GM23338 (cell line): Measurements from ENCODE around the gene TFAP2B. TPM values are rescaled to one million over a fixed set of nuclear protein-coding genes. Genes with fewer than 3 reads are reported as not detected.

ENCODE experiments used
- ATAC-seq: fragments of 200-7000 bp; cut with Tn5 transposase; 3 replicates; pipeline ENCODE4 v1.9.1; 2020
- DNase-seq: peaks from one replicate; pipeline ENCODE4 v3.0.0-alpha.2; 2015; ENCODE audit warnings: low spot score
- H2AFZ ChIP-seq: fragments of 200-600 bp; sonication (generic); 2 replicates; pipeline ENCODE4 v1.8.0; 2016; ENCODE audit warnings: antibody characterized with exemption, mild to moderate bottlenecking, moderate library complexity
- H3F3A ChIP-seq: fragments of 200-600 bp; sonication (generic); replicated peaks from 2 replicates; pipeline ENCODE4 v1.8.0; 2017; ENCODE audit warnings: antibody characterized with exemption, mixed run types, low read depth
- H3K27ac ChIP-seq: fragments of 200-600 bp; sonication (generic); 2 replicates; pipeline ENCODE4 v1.6.1; 2016; ENCODE audit warnings: low read depth
- H3K27me3 ChIP-seq: fragments of 200-600 bp; sonication (generic); 2 replicates; pipeline ENCODE4 v1.8.0; 2016; ENCODE audit warnings: mild to moderate bottlenecking, mixed run types, moderate library complexity; ENCODE audit not compliant: insufficient read depth
- H3K36me3 ChIP-seq: fragments of 200-600 bp; sonication (generic); 2 replicates; pipeline ENCODE4 v1.8.0; 2016; ENCODE audit warnings: mild to moderate bottlenecking; ENCODE audit not compliant: insufficient read depth
- H3K4me1 ChIP-seq: fragments of 200-600 bp; sonication (generic); 2 replicates; pipeline ENCODE4 v1.8.0; 2016; ENCODE audit warnings: mild to moderate bottlenecking, moderate library complexity; ENCODE audit not compliant: insufficient read depth
- H3K4me2 ChIP-seq: fragments of 200-600 bp; sonication (generic); 2 replicates; pipeline ENCODE4 v1.7.1; 2017; ENCODE audit warnings: mixed run types
- H3K4me3 ChIP-seq: fragments of 200-600 bp; sonication (generic); 2 replicates; pipeline ENCODE4 v1.6.1; 2016; ENCODE audit warnings: mixed run types
- H3K79me2 ChIP-seq: fragments of 200-600 bp; sonication (generic); replicated peaks from 2 replicates; pipeline ENCODE4 v1.8.0; 2017; ENCODE audit warnings: mild to moderate bottlenecking; ENCODE audit not compliant: insufficient read depth
- H3K9me2 ChIP-seq: fragments of 200-600 bp; sonication (generic); 2 replicates; pipeline ENCODE4 v1.8.0; 2017; ENCODE audit not compliant: insufficient read depth
- H4K20me1 ChIP-seq: fragments of 200-600 bp; sonication (generic); replicated peaks from 2 replicates; pipeline ENCODE4 v1.8.0; 2017; ENCODE audit warnings: mild to moderate bottlenecking; ENCODE audit not compliant: insufficient read depth
- H3K27ac Mint-ChIP-seq: 2 replicates; pipeline ENCODE4 v1.8.0; 2020; ENCODE audit warnings: inconsistent platforms, mild to moderate bottlenecking, moderate library complexity, mixed read lengths
- H3K27me3 Mint-ChIP-seq: 3 replicates; pipeline ENCODE4 v1.8.0; 2022; ENCODE audit warnings: low read depth, mild to moderate bottlenecking, moderate library complexity, mixed read lengths, inconsistent platforms; ENCODE audit not compliant: insufficient read depth, poor library complexity
- H3K36me3 Mint-ChIP-seq: 3 replicates; pipeline ENCODE4 v1.8.0; 2021; ENCODE audit warnings: low read depth, mild to moderate bottlenecking, inconsistent platforms, moderate library complexity, mixed read lengths
- H3K4me1 Mint-ChIP-seq: 3 replicates; pipeline ENCODE4 v1.8.0; 2020; ENCODE audit warnings: mild to moderate bottlenecking, inconsistent platforms, mixed read lengths
- H3K4me3 Mint-ChIP-seq: 3 replicates; pipeline ENCODE4 v1.8.0; 2021; ENCODE audit warnings: moderate library complexity, mild to moderate bottlenecking, inconsistent platforms, mixed read lengths
- H3K9me3 Mint-ChIP-seq: 3 replicates; pipeline ENCODE4 v1.8.0; 2020; ENCODE audit warnings: moderate library complexity, mild to moderate bottlenecking, inconsistent platforms, mixed read lengths
- CREB1 ChIP-seq: fragments of 250-450 bp; sonication (Bioruptor Pico); IDR thresholded peaks from 2 replicates; pipeline ENCODE4 v1.5.0; 2020; ENCODE audit warnings: low read depth, mild to moderate bottlenecking, moderate library complexity
- CTCF ChIP-seq, 2 experiments: fragments of 200-600 bp in 1 of 2; sonication (generic) in 1 of 2; conservative IDR thresholded peaks; 2 replicates each; pipeline versions ENCODE4 v1.5.1 to v1.6.1; 2016 to 2017; ENCODE audit warnings: antibody characterized with exemption in 2 of 2, low read depth in 2 of 2, mild to moderate bottlenecking in 2 of 2, moderate library complexity in 1 of 2
- ETS1 ChIP-seq: IDR thresholded peaks from 2 replicates; pipeline ENCODE4 v1.6.1; 2016; ENCODE audit warnings: antibody characterized with exemption
- EZH2 ChIP-seq: fragments of 200-600 bp; sonication (generic); IDR thresholded peaks from one replicate; pipeline ENCODE4 v1.8.0; 2017; ENCODE audit warnings: antibody characterized with exemption, mild to moderate bottlenecking, low read depth; ENCODE audit not compliant: unreplicated experiment
- EZH2phosphoT487 ChIP-seq: fragments of 200-600 bp; sonication (generic); IDR thresholded peaks from one replicate; pipeline ENCODE4 v1.8.1; 2018; ENCODE audit warnings: antibody characterized with exemption; ENCODE audit not compliant: unreplicated experiment
- JUNB ChIP-seq: IDR thresholded peaks from one replicate; pipeline ENCODE4 v1.6.1; 2016; ENCODE audit warnings: antibody characterized with exemption; ENCODE audit not compliant: unreplicated experiment
- NANOG ChIP-seq: IDR thresholded peaks from 2 replicates; pipeline ENCODE4 v1.6.1; 2016; ENCODE audit warnings: antibody characterized with exemption, borderline replicate concordance
- POLR2AphosphoS5 ChIP-seq: IDR thresholded peaks from 2 replicates; pipeline ENCODE4 v1.6.1; 2016; ENCODE audit warnings: antibody characterized with exemption, low read depth
- REST ChIP-seq: IDR thresholded peaks from one replicate; pipeline ENCODE4 v1.6.1; 2018; ENCODE audit warnings: antibody characterized with exemption; ENCODE audit not compliant: unreplicated experiment
- STAT1 ChIP-seq: IDR thresholded peaks from one replicate; pipeline ENCODE4 v1.6.1; 2016; ENCODE audit warnings: antibody characterized with exemption; ENCODE audit not compliant: unreplicated experiment
- ZNF114 ChIP-seq: fragments of 250-450 bp; sonication (Bioruptor Pico); IDR thresholded peaks from 2 replicates; pipeline ENCODE4 v1.5.0; 2020; ENCODE audit warnings: mild to moderate bottlenecking, moderate library complexity
- ZNF331 ChIP-seq: fragments of 250-450 bp; sonication (Bioruptor Pico); IDR thresholded peaks from 2 replicates; pipeline ENCODE4 v1.5.0; 2020; ENCODE audit warnings: low read depth, mild to moderate bottlenecking, moderate library complexity
- ZNF462 ChIP-seq: fragments of 250-450 bp; sonication (Bioruptor Pico); IDR thresholded peaks from 2 replicates; pipeline ENCODE4 v1.5.0; 2020; ENCODE audit warnings: mild to moderate bottlenecking, moderate library complexity
- polyA plus RNA-seq: library from polyadenylated mRNA; unstranded; fragments of >200 nt; fragmentation: Nextera tagmentation; extraction: Ambion mirVana; gene quantifications from 2 replicates; pipeline ENCODE4 v1.2.1, GENCODE V29; 2016
- total RNA-seq: library from RNA; depleted of rRNA; stranded (reverse); fragments of >200 nt; shearing (Covaris generic); gene quantifications from 2 replicates; pipeline ENCODE4 v1.2.3, GENCODE V29; 2014

Gene TFAP2B
- total and polyA plus RNA-seq, 2 experiments from 2014 or later, result not detected

- H3K27me3 ChIP-seq, result no peaks in the 10 kb centered on the region
- H3K36me3 ChIP-seq, result no peaks in the 10 kb centered on the region
- H3K4me3 ChIP-seq, result no peak overlapping the region
- no peak for ATAC-seq
- TF ChIP-seq ZNF462 (CRISPR knock-in tag) (no peak), ETS1 (no peak), CTCF (conservative IDR thresholded peaks at IDR 0.05; ENCODE audit: low read depth in 2 of 2) (no peak), REST (no peak), EZH2phosphoT487 (no peak), NANOG (no peak), ZNF331 (CRISPR knock-in tag) (no peak), POLR2AphosphoS5 (no peak), CREB1 (no peak), JUNB (no peak), ZNF114 (CRISPR knock-in tag) (no peak), STAT1 (no peak), EZH2 (no peak)
- H3F3A ChIP-seq, result no peaks in the 10 kb centered on the region
- H3K4me1 ChIP-seq, result no peaks in the 10 kb centered on the region
- Mint-ChIP-seq H3K4me3 (no peak overlapping the region), H3K9me3 (no peaks in the 10 kb centered on the region), H3K27ac (no peak overlapping the region), H3K4me1 (peaks cover 3% of the 10 kb centered on the region; the same call in 2 of the 3 replicates), H3K36me3 (no peaks in the 10 kb centered on the region), H3K27me3 (peaks cover 5% of the 10 kb centered on the region)
- H3K9me2 ChIP-seq, result 0 out of 2 replicates have a peak, but pooled peaks cover 3% of the 10 kb centered on the region
- no peaks in the 10 kb centered on the region for H4K20me1 ChIP-seq
- no peaks in the 10 kb centered on the region for H3K79me2 ChIP-seq
- H3K27ac ChIP-seq, result no peak overlapping the region
- H2AFZ ChIP-seq, result no peak overlapping the region
- DNase-seq, result no peak
- no peak overlapping the region for H3K4me2 ChIP-seq
Measured at GRCh38 chr6:50785921-50786320, 32.8 kb upstream of the TFAP2B start.
